HG02623 (cell line): ENCODE measurements around the gene COL4A2.

Experiments
- ATAC-seq: cut with Tn5 transposase; IDR thresholded peaks from one replicate; pipeline ENCODE4 v1.9.1; 2021; ENCODE audit warnings: moderate library complexity; ENCODE audit not compliant: unreplicated experiment

COL4A2 gene

DNA sequence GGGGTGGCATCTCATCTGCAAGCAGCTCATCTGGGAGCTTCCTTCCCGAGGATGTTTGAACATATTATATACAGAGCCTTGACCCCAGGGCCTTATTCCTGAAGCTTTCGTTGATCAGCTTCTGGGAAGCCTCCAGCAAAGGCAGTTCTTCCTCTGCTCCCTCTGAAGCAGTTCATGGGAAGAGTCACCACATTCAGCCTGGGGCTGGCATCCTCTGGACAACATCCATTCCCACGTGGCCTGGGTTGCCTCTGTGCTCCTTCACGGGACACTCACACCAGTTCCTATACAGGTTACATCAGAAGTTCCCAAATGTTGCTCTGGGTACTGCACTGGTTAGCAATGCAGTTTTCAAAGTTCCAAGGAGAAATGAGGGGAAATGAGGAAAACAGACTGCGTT is 29.6 kb downstream of the COL4A2 start:
- ATAC-seq: no peak

- no peak for ATAC-seq
These were observed 30.2 kb downstream of the COL4A2 start for GRCh38 chr13:110337247-110337646.

GRCh38 chr13:110338441-110339101 is 31.5 kb downstream of the COL4A2 start:
- ATAC-seq: no peak

- no peak for ATAC-seq
These were observed 32.2 kb downstream of the COL4A2 start for GRCh38 chr13:110339263-110339662.

GRCh38 chr13:110339975-110340550 is 33.0 kb downstream of the COL4A2 start:
- no peak for ATAC-seq

GRCh38 chr13:110340812-110341444 is 33.8 kb downstream of the COL4A2 start:
- peak; percentile 65 for ATAC-seq

- no peak for ATAC-seq
These were observed 34.6 kb downstream of the COL4A2 start for GRCh38 chr13:110341445-110342244.

DNA sequence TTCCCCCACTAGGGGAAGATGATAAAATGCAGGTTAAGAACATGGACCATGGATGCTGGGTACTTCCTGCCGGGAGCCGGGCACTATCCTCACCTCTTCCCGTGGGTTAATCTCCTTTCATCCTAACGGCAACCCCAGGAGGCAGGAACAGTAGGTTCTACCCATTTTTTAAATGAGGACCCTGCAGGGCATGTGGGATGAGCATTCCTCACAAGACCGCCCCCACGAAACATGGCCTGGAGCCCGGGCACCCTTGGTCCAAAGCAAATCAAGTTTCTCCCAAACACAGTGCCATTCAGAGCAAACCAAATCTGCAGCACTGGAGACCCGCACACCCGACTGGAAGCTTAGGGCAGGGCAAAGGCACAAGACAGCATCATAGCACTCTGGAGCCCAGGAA is 35.4 kb downstream of the COL4A2 start:
- ATAC-seq: no peak

GRCh38 chr13:110343241-110343865 is 36.3 kb downstream of the COL4A2 start:
- no peak for ATAC-seq

DNA sequence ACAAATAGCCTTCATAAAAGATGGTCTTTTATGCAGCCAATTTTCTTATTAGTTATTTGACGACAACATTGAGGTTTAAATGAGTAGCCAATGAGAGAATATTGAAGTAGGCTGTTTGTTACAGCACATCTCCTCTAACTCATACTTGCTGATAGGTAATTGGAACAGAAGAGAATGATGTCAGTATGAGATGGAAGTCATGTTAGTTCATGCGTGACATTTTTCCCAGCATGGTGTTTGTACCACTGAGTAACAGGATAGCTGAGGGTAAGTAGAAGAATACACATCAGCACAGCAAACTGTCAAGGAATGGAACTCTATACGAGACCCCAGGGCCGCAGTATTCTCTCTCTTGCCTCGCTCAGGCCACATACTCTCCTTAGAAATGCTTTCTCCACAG is 37.2 kb downstream of the COL4A2 start:
- no peak for ATAC-seq

GRCh38 chr13:110345266-110345665 is 38.2 kb downstream of the COL4A2 start:
- ATAC-seq: no peak

DNA sequence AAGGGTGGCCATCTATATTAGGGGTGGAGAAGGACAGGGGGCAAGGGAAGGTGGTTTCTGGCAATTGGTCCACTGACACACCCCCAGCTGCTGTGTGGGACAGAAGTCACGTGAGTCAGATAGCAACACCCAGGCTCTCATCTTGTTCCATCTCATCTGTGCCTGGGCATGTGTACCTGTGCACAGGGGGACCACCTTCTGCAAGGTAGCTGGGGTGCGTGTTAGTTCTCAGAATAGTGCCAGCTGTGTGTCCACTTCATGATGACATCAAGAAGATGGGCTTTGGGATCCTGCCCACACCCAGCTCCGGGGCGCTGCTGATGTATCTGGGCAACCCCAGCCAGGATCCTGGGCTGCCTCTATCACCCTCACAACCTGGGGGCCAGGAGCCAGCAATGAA is 38.6 kb downstream of the COL4A2 start:
- ATAC-seq: no peak

DNA sequence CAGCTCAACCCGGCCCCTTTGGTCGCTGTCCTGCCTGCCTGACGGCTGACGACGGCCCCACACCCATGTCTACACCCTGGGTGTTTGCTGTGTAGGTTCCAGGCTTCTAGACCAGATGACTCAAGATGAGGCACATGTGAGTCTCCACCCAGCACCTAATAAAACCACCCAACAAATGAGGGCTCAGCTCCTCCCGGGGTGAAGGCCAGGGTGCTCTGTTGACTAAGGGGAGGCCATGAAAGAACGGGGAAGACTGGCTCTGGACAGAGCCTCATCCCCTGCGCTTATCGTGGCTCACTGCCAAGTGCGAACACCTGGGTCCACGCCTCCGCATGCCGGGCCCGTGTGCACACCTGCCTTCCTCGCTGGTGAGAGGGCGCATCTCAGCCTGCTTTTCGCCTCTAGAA is 39.6 kb downstream of the COL4A2 start:
- no peak for ATAC-seq

GRCh38 chr13:110347088-110347487 is 40.0 kb downstream of the COL4A2 start:
- no peak for ATAC-seq

DNA sequence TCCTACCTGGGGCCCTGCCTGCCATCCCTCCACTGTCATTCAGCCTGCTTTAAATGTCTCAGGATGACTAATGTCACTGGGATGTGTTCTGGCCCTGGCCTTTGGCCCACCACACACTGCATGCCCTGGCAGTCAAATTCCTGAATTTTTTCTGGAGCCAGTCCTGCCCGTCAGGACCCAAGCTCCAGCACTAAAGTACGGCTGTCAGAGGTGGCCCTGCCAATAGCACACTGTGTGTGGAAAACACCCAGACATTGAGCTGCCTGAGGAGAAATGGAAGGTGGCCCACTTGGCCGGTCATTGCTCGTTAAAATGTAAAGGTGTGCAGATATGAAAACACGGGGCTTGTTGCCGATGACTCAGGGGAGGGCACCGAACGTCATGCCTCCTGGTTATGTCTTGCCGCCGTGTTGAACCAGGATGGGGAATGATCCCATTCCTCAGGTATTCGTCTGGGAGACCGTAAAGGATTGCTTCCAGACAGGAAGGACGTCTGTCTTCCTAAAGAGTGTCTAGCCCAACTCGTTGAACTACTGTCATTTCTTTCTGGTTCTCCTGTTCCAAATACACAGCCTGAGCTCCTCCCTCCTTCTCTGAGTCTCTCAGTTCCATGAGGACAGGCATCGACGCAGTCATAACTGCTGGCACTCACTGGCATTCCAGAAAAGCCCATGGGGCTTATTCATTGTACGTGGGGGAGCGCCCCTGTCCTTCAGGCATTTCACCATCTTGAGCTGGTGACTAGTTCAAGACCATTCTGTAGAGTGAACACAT is 40.6 kb downstream of the COL4A2 start:
- ATAC-seq: no peak

- ATAC-seq: no peak
These were observed 41.4 kb downstream of the COL4A2 start for GRCh38 chr13:110348309-110349105.

DNA sequence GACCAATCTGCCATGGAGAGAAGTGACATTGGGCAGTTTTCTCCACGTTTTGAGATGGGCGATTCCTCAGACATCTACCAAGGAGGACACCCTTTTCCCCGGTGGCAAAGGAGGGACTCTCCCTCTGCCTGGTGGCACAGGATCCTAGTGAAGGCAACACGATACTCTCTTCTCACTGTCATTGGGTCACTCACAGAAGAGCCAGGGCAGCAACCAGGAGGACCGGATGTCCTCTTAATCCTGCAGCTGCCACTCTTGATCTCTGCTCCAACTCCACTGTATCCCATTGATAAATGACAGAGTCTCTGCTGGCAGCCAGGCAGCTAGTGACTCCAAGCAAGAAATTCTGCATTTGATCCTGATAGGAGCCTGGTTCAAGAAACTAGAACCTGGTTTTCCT is 42.2 kb downstream of the COL4A2 start:
- no peak for ATAC-seq

GRCh38 chr13:110350049-110350448 is 43.0 kb downstream of the COL4A2 start:
- ATAC-seq: no peak

DNA sequence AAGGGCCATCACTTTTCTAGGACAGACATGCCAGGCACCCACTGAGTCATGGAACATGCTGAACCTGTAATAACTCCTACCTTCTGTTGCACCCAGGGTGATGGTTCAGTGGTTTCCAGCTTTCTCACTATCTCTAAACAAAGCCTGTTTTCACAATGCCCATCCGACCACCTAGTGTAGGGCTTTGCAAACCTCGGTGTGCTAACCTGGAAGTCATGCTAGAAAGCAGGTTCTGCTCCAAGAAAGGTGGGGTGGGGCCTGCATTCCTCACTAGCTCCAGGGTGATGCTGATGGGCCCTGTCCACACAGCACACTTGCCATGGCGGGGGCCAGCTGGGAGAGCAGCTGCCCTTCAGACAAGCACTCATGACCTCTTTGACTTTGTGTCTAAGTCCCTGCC is 43.4 kb downstream of the COL4A2 start:
- ATAC-seq: no peak
